ENCODE data around the gene PRORP. TPM values are rescaled to one million over a fixed set of nuclear protein-coding genes. Genes with fewer than 3 reads are reported as not detected.
A peak's percentile ranks its signal among the peaks of the same experiment; 100 is the strongest.

Gene PRORP
- total and polyA plus RNA-seq, 2 of the 13 experiments (the other 11 are each of a cell fraction or from before 2014, with no cell fraction given), result 48.9 to 88.7 TPM

DNA sequence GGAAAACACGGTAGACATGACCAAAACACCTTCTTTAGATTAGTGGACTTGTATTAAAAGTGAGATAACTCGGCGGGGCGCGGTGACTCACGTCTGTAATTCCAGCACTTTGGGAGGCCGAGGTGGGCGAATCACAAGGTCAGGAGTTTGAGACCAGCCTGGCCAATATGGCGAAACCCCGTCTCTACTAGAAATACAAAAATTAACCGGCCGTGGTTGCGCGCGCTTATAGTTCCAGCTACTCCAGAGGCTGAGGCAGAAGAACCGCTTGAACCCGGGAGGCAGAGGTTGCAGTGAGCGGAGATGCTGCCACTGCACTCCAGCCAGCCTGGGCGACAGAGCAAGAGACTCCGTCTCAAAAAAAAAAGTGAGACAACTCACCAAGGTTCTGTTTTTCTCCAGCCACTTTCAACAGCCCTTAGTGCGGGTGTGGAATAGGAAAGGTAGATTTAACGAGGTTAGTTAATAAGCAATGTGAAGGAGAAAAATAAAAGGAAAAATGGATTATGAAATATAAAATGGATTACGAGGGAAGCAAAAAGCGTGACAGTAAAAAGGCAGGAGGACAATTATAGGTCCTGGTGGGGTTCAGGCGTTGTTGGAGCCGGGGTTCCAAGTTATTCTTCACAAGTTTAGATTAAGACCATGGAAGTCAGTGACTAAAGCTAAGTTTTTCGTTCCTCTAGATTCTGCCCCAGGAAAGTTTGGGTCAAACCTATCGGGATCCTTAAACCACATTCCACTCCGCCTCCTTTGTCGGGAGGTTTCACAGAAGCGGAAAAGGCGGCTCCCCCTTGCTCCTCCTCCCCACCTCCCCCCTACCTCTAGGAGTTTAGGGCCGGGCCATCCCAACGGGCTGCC lies 1.1 kb upstream of the PRORP start (continued):
- TF ChIP-seq, protein P1, sequence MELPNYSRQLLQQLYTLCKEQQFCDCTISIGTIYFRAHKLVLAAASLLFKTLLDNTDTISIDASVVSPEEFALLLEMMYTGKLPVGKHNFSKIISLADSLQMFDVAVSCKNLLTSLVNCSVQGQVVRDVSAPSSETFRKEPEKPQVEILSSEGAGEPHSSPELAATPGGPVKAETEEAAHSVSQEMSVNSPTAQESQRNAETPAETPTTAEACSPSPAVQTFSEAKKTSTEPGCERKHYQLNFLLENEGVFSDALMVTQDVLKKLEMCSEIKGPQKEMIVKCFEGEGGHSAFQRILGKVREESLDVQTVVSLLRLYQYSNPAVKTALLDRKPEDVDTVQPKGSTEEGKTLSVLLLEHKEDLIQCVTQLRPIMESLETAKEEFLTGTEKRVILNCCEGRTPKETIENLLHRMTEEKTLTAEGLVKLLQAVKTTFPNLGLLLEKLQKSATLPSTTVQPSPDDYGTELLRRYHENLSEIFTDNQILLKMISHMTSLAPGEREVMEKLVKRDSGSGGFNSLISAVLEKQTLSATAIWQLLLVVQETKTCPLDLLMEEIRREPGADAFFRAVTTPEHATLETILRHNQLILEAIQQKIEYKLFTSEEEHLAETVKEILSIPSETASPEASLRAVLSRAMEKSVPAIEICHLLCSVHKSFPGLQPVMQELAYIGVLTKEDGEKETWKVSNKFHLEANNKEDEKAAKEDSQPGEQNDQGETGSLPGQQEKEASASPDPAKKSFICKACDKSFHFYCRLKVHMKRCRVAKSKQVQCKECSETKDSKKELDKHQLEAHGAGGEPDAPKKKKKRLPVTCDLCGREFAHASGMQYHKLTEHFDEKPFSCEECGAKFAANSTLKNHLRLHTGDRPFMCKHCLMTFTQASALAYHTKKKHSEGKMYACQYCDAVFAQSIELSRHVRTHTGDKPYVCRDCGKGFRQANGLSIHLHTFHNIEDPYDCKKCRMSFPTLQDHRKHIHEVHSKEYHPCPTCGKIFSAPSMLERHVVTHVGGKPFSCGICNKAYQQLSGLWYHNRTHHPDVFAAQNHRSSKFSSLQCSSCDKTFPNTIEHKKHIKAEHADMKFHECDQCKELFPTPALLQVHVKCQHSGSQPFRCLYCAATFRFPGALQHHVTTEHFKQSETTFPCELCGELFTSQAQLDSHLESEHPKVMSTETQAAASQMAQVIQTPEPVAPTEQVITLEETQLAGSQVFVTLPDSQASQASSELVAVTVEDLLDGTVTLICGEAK (IDR thresholded peaks at IDR 0.05), result no peak
- TF ChIP-seq, protein P1 (CRISPR knock-in tag; IDR thresholded peaks at IDR 0.05), result 0 out of 2 replicates have a peak, but pooled peaks have one; percentile 28
- TF ChIP-seq RBAK (CRISPR knock-in tag; IDR thresholded peaks at IDR 0.05) (peak; percentile 11), ATF7 (IDR thresholded peaks at IDR 0.05) (0 out of 2 replicates have a peak, but pooled peaks have one; percentile 2), ATF7 (CRISPR knock-in tag; IDR thresholded peaks at IDR 0.05) (no peak), TCF7L2 (IDR thresholded peaks at IDR 0.05; ENCODE audit: low read depth, low read length) (no peak), ZNF33B (CRISPR knock-in tag; IDR thresholded peaks at IDR 0.05) (0 out of 2 replicates have a peak, but pooled peaks have one; percentile 81), KDM5B (CRISPR knock-in tag; IDR thresholded peaks at IDR 0.05; ENCODE audit: borderline replicate concordance) (no peak), ZNF24 (IDR thresholded peaks at IDR 0.05) (0 out of 2 replicates have a peak, but pooled peaks have one; percentile 13), TFAP4 (IDR thresholded peaks at IDR 0.05; ENCODE audit: borderline replicate concordance, low read depth) (no peak), CCAR2 (optimal IDR thresholded peaks at IDR 0.05; ENCODE audit: low read depth, low read length) (peak; percentile 67), ZNF839 (CRISPR knock-in tag; IDR thresholded peaks at IDR 0.05; ENCODE audit: borderline replicate concordance) (0 out of 2 replicates have a peak, but pooled peaks have one; percentile 17), RAD51 (IDR thresholded peaks at IDR 0.05; ENCODE audit: borderline replicate concordance) (no peak), ZBTB8A (CRISPR knock-in tag; IDR thresholded peaks at IDR 0.05; ENCODE audit: borderline replicate concordance, low read depth) (peak; percentile 76; the same call in 1 of the 2 replicates), RARG (CRISPR knock-in tag; IDR thresholded peaks at IDR 0.05; ENCODE audit: low read depth) (0 out of 2 replicates have a peak, but pooled peaks have one; percentile 9), ZNF280B (CRISPR knock-in tag; IDR thresholded peaks at IDR 0.05; ENCODE audit: borderline replicate concordance) (peak; percentile 50; the same call in 1 of the 2 replicates), ZNF570 (CRISPR knock-in tag; IDR thresholded peaks at IDR 0.05; ENCODE audit: borderline replicate concordance) (peak; percentile 73; the same call in 1 of the 2 replicates)

Data from HepG2 (cell line).